Heart left ventricle (tissue), 13 donors: Measurements from ENCODE around the gene ZNF783.

Experiments used
- POLR2A ChIP-seq, 2 donors: fragments of 450-650 bp; IDR thresholded peaks; one replicate each; pipeline ENCODE4 v1.6.1; 2017; ENCODE audit warnings: antibody characterized with exemption in 2 of 2, mild to moderate bottlenecking in 2 of 2, moderate library complexity in 2 of 2
- TF ChIP-seq, protein P1 (sequence below), 12 donors: fragments of 200-600 bp; sonication (generic) in 4 of 12; IDR thresholded peaks; one replicate each; pipeline versions ENCODE4 v1.5.0 to v1.8.0; 2018 to 2022; ENCODE audit warnings: antibody characterized with exemption in 12 of 12, mild to moderate bottlenecking in 5 of 12
- donor health status: ischemic (EF 13 %, LVEDD 7.1; RV severe dilation, severe dysfunction).
- donor health status: DM: no; HTN: yes; CAD: no.
- donor health status: DM: no; HTN: no; CAD: no.
- donor health status: ischemic (EF 25% LVEDD 6.9; RV normal size, moderate dysfunction).
- donor health status: ischemic (EF 25% LVEDD 5.7; RV mildly dilated, moderate dysfunction).
- donor health status: ischemic (EF 35%, LVEDD 5.7; RV mildly dilated, moderate dysfunction).
- donor health status: nonischemic (EF 11% LVEDD 7.7; RV severe dilation, severe dysfunction).
- donor health status: DM: yes; HTN: yes; CAD: no.
- donor health status: PGD.
- donor health status: ischemic (EF 29% LVEDD 5.4; RV normal size, mild dysfunction).
- donor health status: nonischemic (EF 23%, LVEDD 6.1; RV moderate dilation, normal function).

DNA sequence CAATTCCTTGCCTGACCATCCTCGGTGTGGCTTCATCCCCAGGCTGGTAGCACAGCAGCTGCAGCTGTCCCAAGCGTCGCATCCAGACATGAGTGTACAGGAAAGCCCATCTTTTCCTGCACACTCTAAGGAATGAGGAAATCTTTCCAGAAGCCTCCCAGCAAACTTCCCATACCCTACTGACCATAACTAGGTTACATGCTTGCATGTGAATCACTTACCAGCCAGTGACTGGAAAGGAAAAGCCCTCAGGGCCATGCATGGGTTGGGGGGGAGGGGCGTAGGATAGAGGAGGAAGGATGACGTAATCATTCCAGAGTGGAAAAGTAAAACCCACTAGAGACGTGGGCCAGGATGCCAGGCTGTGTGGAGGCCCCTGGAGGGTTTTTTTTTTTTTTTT is 41.5 kb upstream of the ZNF783 start:
- no peak for TF ChIP-seq POLR2A (IDR thresholded peaks at IDR 0.05)
- TF ChIP-seq, protein P1, sequence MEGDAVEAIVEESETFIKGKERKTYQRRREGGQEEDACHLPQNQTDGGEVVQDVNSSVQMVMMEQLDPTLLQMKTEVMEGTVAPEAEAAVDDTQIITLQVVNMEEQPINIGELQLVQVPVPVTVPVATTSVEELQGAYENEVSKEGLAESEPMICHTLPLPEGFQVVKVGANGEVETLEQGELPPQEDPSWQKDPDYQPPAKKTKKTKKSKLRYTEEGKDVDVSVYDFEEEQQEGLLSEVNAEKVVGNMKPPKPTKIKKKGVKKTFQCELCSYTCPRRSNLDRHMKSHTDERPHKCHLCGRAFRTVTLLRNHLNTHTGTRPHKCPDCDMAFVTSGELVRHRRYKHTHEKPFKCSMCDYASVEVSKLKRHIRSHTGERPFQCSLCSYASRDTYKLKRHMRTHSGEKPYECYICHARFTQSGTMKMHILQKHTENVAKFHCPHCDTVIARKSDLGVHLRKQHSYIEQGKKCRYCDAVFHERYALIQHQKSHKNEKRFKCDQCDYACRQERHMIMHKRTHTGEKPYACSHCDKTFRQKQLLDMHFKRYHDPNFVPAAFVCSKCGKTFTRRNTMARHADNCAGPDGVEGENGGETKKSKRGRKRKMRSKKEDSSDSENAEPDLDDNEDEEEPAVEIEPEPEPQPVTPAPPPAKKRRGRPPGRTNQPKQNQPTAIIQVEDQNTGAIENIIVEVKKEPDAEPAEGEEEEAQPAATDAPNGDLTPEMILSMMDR (IDR thresholded peaks at IDR 0.05), result no peak
